ENCODE results near the gene WEE2. TPM values are rescaled to one million over a fixed set of nuclear protein-coding genes. Genes with fewer than 3 reads are reported as not detected.
A peak's percentile ranks its signal among the peaks of the same experiment; 100 is the strongest.

Gene WEE2
- not detected for total RNA-seq
- long read RNA-seq, result 0 reads

GRCh38 chr7:141708351-141708750 is at the start of gene WEE2:
Gene WEE2 (plus strand): TSS chr7:141708353. CDS start chr7:141708759, 406 bp downstream.
- intact Hi-C loops (cut with DNase I, micrococcal nuclease), result no loop called here
- no peak for ATAC-seq
- DNase-seq, result no peak

GRCh38 chr7:141659501-141659900 is 48.7 kb upstream of the WEE2 start:
- intact Hi-C loops (cut with DNase I, micrococcal nuclease), result loop anchor here in 1 of 2 donors (10.0 kb wide), 1 partner anchor 75 kb away; the partner anchor contains the start of gene SSBP1
- ATAC-seq (no peak), DNase-seq (no peak)

GRCh38 chr7:141660259-141660658 is 47.9 kb upstream of the WEE2 start:
- intact Hi-C loops (cut with DNase I, micrococcal nuclease), result no loop called here
- no peak for ATAC-seq
- DNase-seq, result peak in 1 of 2 donors; percentile 40

GRCh38 chr7:141663081-141663849 is 44.9 kb upstream of the WEE2 start:
- DNase-seq, result peak; percentile 58 to 72
- peak; percentile 86 for ATAC-seq
- intact Hi-C loops (cut with DNase I, micrococcal nuclease), result no loop called here

GRCh38 chr7:141664450-141664849 is 43.7 kb upstream of the WEE2 start:
- intact Hi-C loops (cut with DNase I, micrococcal nuclease), result no loop called here
- ATAC-seq (peak; percentile 87), DNase-seq (peak; percentile 40 to 43)

- ATAC-seq (no peak), DNase-seq (no peak)
- intact Hi-C loops (cut with DNase I, micrococcal nuclease), result no loop called here
Observed at GRCh38 chr7:141665208-141666035, 42.7 kb upstream of the WEE2 start.

- DNase-seq (no peak), ATAC-seq (no peak)
- intact Hi-C loops (cut with DNase I, micrococcal nuclease), result no loop called here
Observed at GRCh38 chr7:141666071-141666470, 42.1 kb upstream of the WEE2 start.

- intact Hi-C loops (cut with DNase I, micrococcal nuclease), result no loop called here
- DNase-seq (no peak), ATAC-seq (no peak)
Observed at GRCh38 chr7:141668853-141669252, 39.3 kb upstream of the WEE2 start.

GRCh38 chr7:141671705-141672496 is 36.3 kb upstream of the WEE2 start:
- ATAC-seq, result no peak
- intact Hi-C loops (cut with DNase I, micrococcal nuclease), result no loop called here
- no peak for DNase-seq

- ATAC-seq (no peak), DNase-seq (no peak)
- intact Hi-C loops (cut with DNase I, micrococcal nuclease), result no loop called here
Observed at GRCh38 chr7:141673346-141673745, 34.8 kb upstream of the WEE2 start.

GRCh38 chr7:141674171-141674671 is 33.9 kb upstream of the WEE2 start:
- intact Hi-C loops (cut with DNase I, micrococcal nuclease), result no loop called here
- DNase-seq, result no peak
- no peak for ATAC-seq

- ATAC-seq (no peak), DNase-seq (no peak)
- intact Hi-C loops (cut with DNase I, micrococcal nuclease), result no loop called here
Observed at GRCh38 chr7:141674702-141675101, 33.5 kb upstream of the WEE2 start.

- no peak for ATAC-seq
- no peak for DNase-seq
- intact Hi-C loops (cut with DNase I, micrococcal nuclease), result no loop called here
Observed at GRCh38 chr7:141675436-141676215, 32.5 kb upstream of the WEE2 start.

GRCh38 chr7:141676618-141677017 is 31.5 kb upstream of the WEE2 start:
- no peak for ATAC-seq
- DNase-seq, result no peak
- intact Hi-C loops (cut with DNase I, micrococcal nuclease), result no loop called here

GRCh38 chr7:141679014-141679413 is 29.1 kb upstream of the WEE2 start:
- DNase-seq, result no peak
- ATAC-seq, result no peak
- intact Hi-C loops (cut with DNase I, micrococcal nuclease), result no loop called here

- ATAC-seq (no peak), DNase-seq (no peak)
- intact Hi-C loops (cut with DNase I, micrococcal nuclease), result no loop called here
Observed at GRCh38 chr7:141685285-141686023, 22.7 kb upstream of the WEE2 start.

GRCh38 chr7:141686074-141686473 is 22.1 kb upstream of the WEE2 start:
- intact Hi-C loops (cut with DNase I, micrococcal nuclease), result no loop called here
- ATAC-seq (no peak), DNase-seq (no peak)

- no peak for ATAC-seq
- intact Hi-C loops (cut with DNase I, micrococcal nuclease), result no loop called here
- DNase-seq, result no peak
Observed at GRCh38 chr7:141686670-141687069, 21.5 kb upstream of the WEE2 start.

Measured in left colon (tissue), 2 donors.